NCI-H510A treated with DMSO at 0.1 percent for 48 hours (cell line): Measurements from ENCODE around the gene LUZP2.
"Not testable (repeated sequence)": the region's sequence is repeated elsewhere in the genome, so short reads cannot be mapped to it uniquely, and the experiment has no call there.

Experiments used
- DNase-seq: peaks from one replicate; lab custom pipeline; 2025; lab: John Stamatoyannopoulos, UW

The LUZP2 gene

GRCh38 chr11:24820541-24820940, 323.7 kb downstream of the LUZP2 start:
- no peak for DNase-seq

- no peak for DNase-seq
Observed at GRCh38 chr11:24828938-24829605, 332.2 kb downstream of the LUZP2 start.

- DNase-seq, result no peak
Observed at GRCh38 chr11:24833573-24833972, 336.7 kb downstream of the LUZP2 start.

GRCh38 chr11:24837112-24837511, 340.3 kb downstream of the LUZP2 start:
- no peak for DNase-seq

- no peak for DNase-seq
Observed at GRCh38 chr11:24842308-24842707, 345.5 kb downstream of the LUZP2 start.

- no peak for DNase-seq
Observed at GRCh38 chr11:24844406-24844805, 347.6 kb downstream of the LUZP2 start.

GRCh38 chr11:24848857-24849256, 352.0 kb downstream of the LUZP2 start:
- DNase-seq, result no peak

- no peak for DNase-seq
Observed at GRCh38 chr11:24855951-24856350, 359.1 kb downstream of the LUZP2 start.

- no peak for DNase-seq
Observed at GRCh38 chr11:24859801-24860300, 363.0 kb downstream of the LUZP2 start.

GRCh38 chr11:24861440-24861839, 364.6 kb downstream of the LUZP2 start:
- no peak for DNase-seq

- DNase-seq, result no peak
Observed at GRCh38 chr11:24866743-24867142, 369.9 kb downstream of the LUZP2 start.

GRCh38 chr11:24870048-24870447, 373.2 kb downstream of the LUZP2 start:
- DNase-seq, result no peak

- DNase-seq, result no peak
Observed at GRCh38 chr11:24872186-24872585, 375.3 kb downstream of the LUZP2 start.

- no peak for DNase-seq
Observed at GRCh38 chr11:24872651-24873311, 375.9 kb downstream of the LUZP2 start.

- no peak for DNase-seq
Observed at GRCh38 chr11:24880962-24881361, 384.1 kb downstream of the LUZP2 start.

GRCh38 chr11:24885580-24886173, 388.8 kb downstream of the LUZP2 start:
- DNase-seq, result peak; percentile 48

- no peak for DNase-seq
Observed at GRCh38 chr11:24886880-24887619, 390.2 kb downstream of the LUZP2 start.

GRCh38 chr11:24890426-24890825, 393.6 kb downstream of the LUZP2 start:
- no peak for DNase-seq

GRCh38 chr11:24891845-24892492, 395.1 kb downstream of the LUZP2 start:
- not testable (repeated sequence) for DNase-seq

- no peak for DNase-seq
Observed at GRCh38 chr11:24896118-24896835, 399.4 kb downstream of the LUZP2 start.

GRCh38 chr11:24900514-24900913, 403.7 kb downstream of the LUZP2 start:
- DNase-seq, result no peak
